Right ventricle myocardium superior (tissue), 1 donor: Measurements from ENCODE around the gene TEF. TPM values are rescaled to one million over a fixed set of nuclear protein-coding genes. Genes with fewer than 3 reads are reported as not detected.

Source experiments
- ATAC-seq: fragments of 200-7000 bp; cut with Tn5 transposase; one replicate; pipeline ENCODE4 v1.9.1; 2020; ENCODE audit warnings: mild to moderate bottlenecking; ENCODE audit not compliant: poor library complexity
- DNase-seq: peaks from one replicate; pipeline ENCODE4 v3.0.0-alpha.2; 2020
- intact Hi-C: fragments of 100-400 bp; cut with DNase I; formaldehyde crosslinking; loops from one replicate; pipeline ENCODE4 v1.11.2; 2022
- long read RNA-seq: library from polyadenylated mRNA; unstranded; transcript quantifications from one replicate; pipeline ENCODE4 v2.0.0, GENCODE V29; 2021
- total RNA-seq: library from RNA; stranded (reverse); fragmentation: NEBNext Ultra II Directional; extraction: Animal tissue kit (Norgen Biotek cat#: 25700); gene quantifications from one replicate; pipeline ENCODE4 v1.2.1, GENCODE V29; 2021
- donor health status: DM: no; HTN: yes; CAD: no; lungs with severe emphysema.

Gene TEF
- total RNA-seq = 20.7 TPM
- long read RNA-seq, full-length matches to known transcripts = 29 of 81 reads
- long read RNA-seq, partial matches to known transcripts = 52 of 81 reads
- long read RNA-seq, other reads (novel, unspliced or antisense) = 0 of 81 reads

GRCh38 chr22:41381329-41382097 is at the start of gene TEF:
TEF (plus strand) TSS chr22:41381942; CDS start chr22:41382045, 103 bp downstream.
- DNase-seq (peak; percentile 99), ATAC-seq (peak; percentile 86)
- intact Hi-C loops = no loop called here

- no peak for DNase-seq
Measured at GRCh38 chr22:41332217-41332939, 49.4 kb upstream of the TEF start.

GRCh38 chr22:41333806-41334205 is 47.9 kb upstream of the TEF start:
- DNase-seq = no peak
- intact Hi-C loops = no loop called here
- no peak for ATAC-seq

More at GRCh38 chr22:41332217-41332939, 49.4 kb upstream of the TEF start:
- no peak for ATAC-seq
- intact Hi-C loops = no loop called here

GRCh38 chr22:41334215-41334614 is 47.5 kb upstream of the TEF start:
- ATAC-seq = peak; percentile 42
- intact Hi-C loops = no loop called here
- no peak for DNase-seq

- peak; percentile 69 for ATAC-seq
- intact Hi-C loops = no loop called here
- no peak for DNase-seq
Measured at GRCh38 chr22:41334951-41335635, 46.6 kb upstream of the TEF start.

- ATAC-seq (no peak), DNase-seq (no peak)
- intact Hi-C loops = no loop called here
Measured at GRCh38 chr22:41338614-41339212, 43.0 kb upstream of the TEF start.

GRCh38 chr22:41339823-41340222 is 41.9 kb upstream of the TEF start:
- intact Hi-C loops = no loop called here
- ATAC-seq (no peak), DNase-seq (no peak)

- no peak for DNase-seq
- no peak for ATAC-seq
Measured at GRCh38 chr22:41340357-41340756, 41.4 kb upstream of the TEF start.

GRCh38 chr22:41341012-41341411 is 40.7 kb upstream of the TEF start:
- intact Hi-C loops = no loop called here
- ATAC-seq (no peak), DNase-seq (no peak)

More at GRCh38 chr22:41340357-41340756, 41.4 kb upstream of the TEF start:
- intact Hi-C loops = no loop called here

- ATAC-seq (no peak), DNase-seq (no peak)
- intact Hi-C loops = no loop called here
Measured at GRCh38 chr22:41341990-41342389, 39.8 kb upstream of the TEF start.

GRCh38 chr22:41343300-41343699 is 38.4 kb upstream of the TEF start:
- intact Hi-C loops = no loop called here
- ATAC-seq (no peak), DNase-seq (no peak)

GRCh38 chr22:41343717-41344116 is 38.0 kb upstream of the TEF start:
- DNase-seq (no peak), ATAC-seq (no peak)

GRCh38 chr22:41344189-41344788 is 37.5 kb upstream of the TEF start:
- DNase-seq (no peak), ATAC-seq (no peak)
- intact Hi-C loops = no loop called here

More at GRCh38 chr22:41343717-41344116, 38.0 kb upstream of the TEF start:
- intact Hi-C loops = no loop called here

GRCh38 chr22:41345807-41346335 is 35.9 kb upstream of the TEF start:
- no peak for ATAC-seq
- intact Hi-C loops = no loop called here
- no peak for DNase-seq

GRCh38 chr22:41347066-41347859 is 34.5 kb upstream of the TEF start:
- peak; percentile 79 for DNase-seq

GRCh38 chr22:41348964-41349484 is 32.7 kb upstream of the TEF start:
- no peak for DNase-seq
- intact Hi-C loops = no loop called here
- ATAC-seq = no peak

More at GRCh38 chr22:41347066-41347859, 34.5 kb upstream of the TEF start:
- intact Hi-C loops = no loop called here
- peak; percentile 81 for ATAC-seq

GRCh38 chr22:41350087-41350486 is 31.7 kb upstream of the TEF start:
- DNase-seq (no peak), ATAC-seq (no peak)
- intact Hi-C loops = no loop called here
